Neural cell (in vitro differentiated cells): Measurements from ENCODE around the gene SMIM36. TPM values are rescaled to one million over a fixed set of nuclear protein-coding genes. Genes with fewer than 3 reads are reported as not detected.

Experiments
- H2AFZ ChIP-seq: fragments of 200-600, 300-800 bp; sonication (generic), shearing (Covaris generic); 2 replicates; pipeline ENCODE4 v1.6.0; 2014; ENCODE audit warnings: low read depth, mild to moderate bottlenecking, antibody characterized with exemption, low read length, moderate library complexity
- H3F3A ChIP-seq: fragments of 200-600 bp; shearing (Covaris generic); 2 replicates; pipeline ENCODE4 v1.6.1; 2016; ENCODE audit warnings: mild to moderate bottlenecking, moderate library complexity, mixed read lengths, antibody characterized with exemption, low read length; ENCODE audit not compliant: insufficient read depth, poor library complexity, severe bottlenecking
- H3K27ac ChIP-seq: fragments of 200-600, 300-800 bp; sonication (generic), shearing (Covaris generic); 2 replicates; pipeline ENCODE4 v1.5.1; 2014; ENCODE audit warnings: mild to moderate bottlenecking, low read length, moderate library complexity
- H3K27me3 ChIP-seq: fragments of 300-800, 200-600 bp; sonication (generic), shearing (Covaris generic); 2 replicates; pipeline ENCODE4 v1.6.0; 2014; ENCODE audit warnings: mild to moderate bottlenecking, low read depth, low read length, moderate library complexity; ENCODE audit not compliant: insufficient read depth
- H3K36me3 ChIP-seq: fragments of 300-800, 200-600 bp; sonication (generic), shearing (Covaris generic); 2 replicates; pipeline ENCODE4 v1.5.1; 2014; ENCODE audit warnings: mild to moderate bottlenecking, antibody characterized with exemption, low read length, moderate library complexity; ENCODE audit not compliant: insufficient read depth
- H3K4me2 ChIP-seq: fragments of 300-800, 200-600 bp; sonication (generic), shearing (Covaris generic); 2 replicates; pipeline ENCODE4 v1.6.0; 2014; ENCODE audit warnings: mild to moderate bottlenecking, low read length
- H3K4me3 ChIP-seq: fragments of 300-800, 200-600 bp; sonication (generic), shearing (Covaris generic); 2 replicates; pipeline ENCODE4 v1.5.1; 2014; ENCODE audit warnings: mild to moderate bottlenecking, low read length, moderate library complexity
- H3K79me2 ChIP-seq: fragments of 200-600 bp; shearing (Covaris generic); replicated peaks from 2 replicates; pipeline ENCODE4 v1.6.0; 2014; ENCODE audit warnings: mild to moderate bottlenecking, low read length, moderate library complexity; ENCODE audit not compliant: insufficient read depth
- H3K9ac ChIP-seq: fragments of 300-800, 200-600 bp; sonication (generic), shearing (Covaris generic); 2 replicates; pipeline ENCODE4 v1.6.1; 2016; ENCODE audit warnings: mild to moderate bottlenecking, low read length, mixed read lengths
- H3K9me2 ChIP-seq: fragments of 200-600 bp; shearing (Covaris generic); 2 replicates; pipeline ENCODE4 v1.6.1; 2016; ENCODE audit warnings: mild to moderate bottlenecking, low read length, mixed read lengths; ENCODE audit not compliant: insufficient read depth
- H3K9me3 ChIP-seq: fragments of 200-600, 300-800 bp; sonication (generic), shearing (Covaris generic); 2 replicates; pipeline ENCODE4 v1.6.1; 2016; ENCODE audit warnings: mild to moderate bottlenecking, mixed run types, low read length, moderate library complexity, mixed read lengths
- H4K20me1 ChIP-seq: fragments of 200-600 bp; shearing (Covaris generic); 2 replicates; pipeline ENCODE4 v1.6.1; 2016; ENCODE audit warnings: mild to moderate bottlenecking, mixed run types; ENCODE audit not compliant: insufficient read depth
- CTCF ChIP-seq: fragments of 450-650 bp; IDR thresholded peaks from 2 replicates; pipeline ENCODE4 v1.5.1; 2014; ENCODE audit warnings: antibody characterized with exemption, mild to moderate bottlenecking, moderate library complexity; ENCODE audit not compliant: poor library complexity, severe bottlenecking
- EP300 ChIP-seq: fragments of 450-650 bp; conservative IDR thresholded peaks from 2 replicates; pipeline ENCODE4 v1.6.1; 2014; ENCODE audit warnings: antibody characterized with exemption, mild to moderate bottlenecking, moderate library complexity; ENCODE audit not compliant: poor library complexity, severe bottlenecking
- EZH2 ChIP-seq: fragments of 200-600, 300-800 bp; shearing (Covaris generic), sonication (generic); IDR thresholded peaks from 2 replicates; pipeline ENCODE4 v1.6.1; 2014; ENCODE audit warnings: antibody characterized with exemption, low read length, borderline replicate concordance, mild to moderate bottlenecking; ENCODE audit not compliant: insufficient read depth, poor library complexity, severe bottlenecking
- MXI1 ChIP-seq: fragments of 450-650 bp; conservative IDR thresholded peaks from 2 replicates; pipeline ENCODE4 v1.6.1; 2014; ENCODE audit warnings: antibody characterized with exemption, mild to moderate bottlenecking; ENCODE audit not compliant: poor library complexity, severe bottlenecking
- POLR2AphosphoS5 ChIP-seq: IDR thresholded peaks from 2 replicates; pipeline ENCODE4 v1.6.1; 2012
- RAD21 ChIP-seq: fragments of 450-650 bp; conservative IDR thresholded peaks from 2 replicates; pipeline ENCODE4 v1.6.1; 2014; ENCODE audit warnings: antibody characterized with exemption, mild to moderate bottlenecking, moderate library complexity
- SMC3 ChIP-seq: fragments of 450-650 bp; conservative IDR thresholded peaks from 2 replicates; pipeline ENCODE4 v1.6.1; 2014; ENCODE audit warnings: antibody characterized with exemption, mild to moderate bottlenecking, moderate library complexity; ENCODE audit not compliant: poor library complexity
- TAF1 ChIP-seq: IDR thresholded peaks from 2 replicates; pipeline ENCODE4 v1.6.1; 2012; ENCODE audit warnings: low read depth
- polyA plus RNA-seq: library from polyadenylated mRNA; depleted of rRNA; stranded (reverse); fragments of >200 nt; gene quantifications from 2 replicates; pipeline ENCODE4 v1.2.3, GENCODE V29; 2014
- TF ChIP-seq, protein P1 (sequence below): IDR thresholded peaks from 2 replicates; pipeline ENCODE4 v1.6.1; 2012; ENCODE audit warnings: borderline replicate concordance

SMIM36 gene
- polyA plus RNA-seq, 1 donor from 2014 or later = not detected

DNA sequence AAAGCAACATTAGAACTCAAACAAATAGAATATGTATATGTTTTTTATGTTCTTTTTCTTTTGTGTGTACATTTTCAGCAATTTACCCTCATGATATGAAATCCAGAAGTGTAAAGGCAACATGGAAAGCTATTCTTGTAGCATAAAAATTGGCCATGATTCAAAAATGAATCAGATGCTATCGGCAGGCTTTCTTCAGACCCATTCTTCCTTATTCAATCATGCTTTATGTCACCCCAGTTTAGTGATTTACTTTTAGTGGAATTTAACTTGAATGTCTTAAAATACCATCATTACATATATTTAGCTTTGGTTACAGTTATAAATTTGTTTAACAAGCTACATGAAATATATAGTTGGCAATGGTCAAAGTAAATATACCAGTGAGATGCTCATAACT is 21.4 kb upstream of the SMIM36 start:
- no peaks in the 10 kb centered on the region for H3K27me3 ChIP-seq
- H2AFZ ChIP-seq = no peak overlapping the region
- H4K20me1 ChIP-seq = no peaks in the 10 kb centered on the region
- no peak overlapping the region for H3K9ac ChIP-seq
- no peak overlapping the region for H3K4me2 ChIP-seq
- H3K4me3 ChIP-seq = no peak overlapping the region
- H3K27ac ChIP-seq = no peak overlapping the region
- H3K36me3 ChIP-seq = no peaks in the 10 kb centered on the region
- H3F3A ChIP-seq = no peaks in the 10 kb centered on the region
- TF ChIP-seq, protein P1, sequence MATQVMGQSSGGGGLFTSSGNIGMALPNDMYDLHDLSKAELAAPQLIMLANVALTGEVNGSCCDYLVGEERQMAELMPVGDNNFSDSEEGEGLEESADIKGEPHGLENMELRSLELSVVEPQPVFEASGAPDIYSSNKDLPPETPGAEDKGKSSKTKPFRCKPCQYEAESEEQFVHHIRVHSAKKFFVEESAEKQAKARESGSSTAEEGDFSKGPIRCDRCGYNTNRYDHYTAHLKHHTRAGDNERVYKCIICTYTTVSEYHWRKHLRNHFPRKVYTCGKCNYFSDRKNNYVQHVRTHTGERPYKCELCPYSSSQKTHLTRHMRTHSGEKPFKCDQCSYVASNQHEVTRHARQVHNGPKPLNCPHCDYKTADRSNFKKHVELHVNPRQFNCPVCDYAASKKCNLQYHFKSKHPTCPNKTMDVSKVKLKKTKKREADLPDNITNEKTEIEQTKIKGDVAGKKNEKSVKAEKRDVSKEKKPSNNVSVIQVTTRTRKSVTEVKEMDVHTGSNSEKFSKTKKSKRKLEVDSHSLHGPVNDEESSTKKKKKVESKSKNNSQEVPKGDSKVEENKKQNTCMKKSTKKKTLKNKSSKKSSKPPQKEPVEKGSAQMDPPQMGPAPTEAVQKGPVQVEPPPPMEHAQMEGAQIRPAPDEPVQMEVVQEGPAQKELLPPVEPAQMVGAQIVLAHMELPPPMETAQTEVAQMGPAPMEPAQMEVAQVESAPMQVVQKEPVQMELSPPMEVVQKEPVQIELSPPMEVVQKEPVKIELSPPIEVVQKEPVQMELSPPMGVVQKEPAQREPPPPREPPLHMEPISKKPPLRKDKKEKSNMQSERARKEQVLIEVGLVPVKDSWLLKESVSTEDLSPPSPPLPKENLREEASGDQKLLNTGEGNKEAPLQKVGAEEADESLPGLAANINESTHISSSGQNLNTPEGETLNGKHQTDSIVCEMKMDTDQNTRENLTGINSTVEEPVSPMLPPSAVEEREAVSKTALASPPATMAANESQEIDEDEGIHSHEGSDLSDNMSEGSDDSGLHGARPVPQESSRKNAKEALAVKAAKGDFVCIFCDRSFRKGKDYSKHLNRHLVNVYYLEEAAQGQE = no peak
- TF ChIP-seq SMC3 = no peak
- TF ChIP-seq TAF1 = no peak
- TF ChIP-seq EZH2 = no peak
- TF ChIP-seq CTCF = no peak
- TF ChIP-seq MXI1 = no peak
- no peak for TF ChIP-seq EP300
- no peak for TF ChIP-seq RAD21
- TF ChIP-seq POLR2AphosphoS5 = no peak
- no peaks in the 10 kb centered on the region for H3K79me2 ChIP-seq
- no peaks in the 10 kb centered on the region for H3K9me3 ChIP-seq
- no peaks in the 10 kb centered on the region for H3K9me2 ChIP-seq

DNA sequence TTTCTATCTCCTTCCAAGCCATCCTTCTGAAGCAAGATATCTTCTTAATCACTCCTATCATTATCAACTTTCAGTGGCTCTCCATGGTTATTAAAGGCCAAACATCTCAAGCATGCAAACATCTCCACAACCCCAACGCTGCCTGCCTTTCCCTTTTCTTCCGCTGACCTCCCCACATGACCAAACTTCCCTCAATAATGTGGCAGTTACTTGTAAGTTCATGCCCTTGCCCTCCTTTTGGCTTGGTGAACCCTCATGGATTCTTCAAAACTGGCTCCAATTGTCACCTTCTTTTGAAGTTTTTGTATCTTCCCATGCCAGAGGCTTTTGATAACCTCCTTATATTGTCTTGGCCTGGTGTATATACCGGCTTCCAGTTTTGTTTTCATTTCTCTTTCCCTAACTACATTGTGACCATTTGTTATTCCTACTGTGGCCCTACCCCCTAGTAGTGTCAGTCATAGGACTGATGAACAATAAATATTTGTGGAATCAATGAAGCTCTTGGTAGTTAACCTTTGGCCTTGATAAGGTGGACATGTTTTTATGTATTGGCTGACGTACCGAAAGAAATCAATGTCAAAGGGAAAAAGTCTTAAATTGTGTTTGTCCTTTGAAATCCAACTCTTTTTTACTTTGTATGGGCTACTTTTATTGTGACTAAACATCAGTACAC is 19.9 kb upstream of the SMIM36 start:
- Histone ChIP-seq H3F3A (no peaks in the 10 kb centered on the region), H3K9ac (no peak overlapping the region), H3K4me3 (no peak overlapping the region), H3K27me3 (no peaks in the 10 kb centered on the region), H3K4me2 (no peak overlapping the region), H2AFZ (no peak overlapping the region), H3K36me3 (no peaks in the 10 kb centered on the region), H4K20me1 (no peaks in the 10 kb centered on the region), H3K27ac (no peak overlapping the region), H3K9me2 (no peaks in the 10 kb centered on the region), H3K79me2 (no peaks in the 10 kb centered on the region), H3K9me3 (no peaks in the 10 kb centered on the region)
- TF ChIP-seq POLR2AphosphoS5 (no peak), MXI1 (no peak), RAD21 (no peak), EZH2 (no peak), EP300 (no peak), CTCF (no peak), SMC3 (no peak), TAF1 (no peak)
- TF ChIP-seq, protein P1 = no peak
